ENCODE measurements around the gene FAM171A1. TPM values are rescaled to one million over a fixed set of nuclear protein-coding genes. Genes with fewer than 3 reads are reported as not detected.

FAM171A1 gene
- total and polyA plus RNA-seq, 2 of the 13 experiments (the other 11 are each of a cell fraction or from before 2014, with no cell fraction given), result 21.5 to 34.7 TPM

DNA sequence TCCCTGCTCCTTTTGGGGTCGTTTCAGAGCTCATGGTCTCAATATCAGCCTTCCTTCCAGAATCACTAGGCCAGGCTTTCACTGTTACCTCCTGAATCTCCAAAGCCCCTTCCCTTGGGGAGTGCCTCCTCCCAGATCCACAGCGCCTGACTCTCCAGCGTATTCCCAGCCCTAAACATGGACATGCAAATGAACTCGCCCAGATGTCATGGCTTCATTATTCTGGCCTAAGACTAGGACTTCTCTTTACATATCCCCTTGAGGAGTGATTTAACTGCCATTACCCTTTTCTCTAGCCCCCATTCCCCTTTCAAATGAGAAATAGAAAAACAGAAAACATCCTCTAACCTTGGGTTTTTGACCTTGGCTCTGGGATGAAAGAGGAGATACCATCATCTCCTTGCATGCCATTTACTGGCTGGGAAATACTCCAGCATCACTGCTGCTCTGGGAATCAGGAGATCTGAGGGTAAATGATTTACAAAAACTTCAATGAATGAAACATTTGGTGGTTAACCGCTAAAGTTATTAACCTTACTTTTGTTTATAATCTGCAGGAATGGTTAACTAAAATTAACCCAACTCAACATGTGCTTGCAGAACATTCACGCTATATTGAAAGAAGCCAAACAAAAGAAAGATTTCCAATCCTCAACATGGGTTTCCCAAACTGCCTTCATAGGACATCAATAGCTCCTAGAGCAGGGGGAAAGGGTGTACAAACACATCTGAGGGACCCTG lies 37.0 kb downstream of the FAM171A1 start (continued):
- TF ChIP-seq, protein P1, sequence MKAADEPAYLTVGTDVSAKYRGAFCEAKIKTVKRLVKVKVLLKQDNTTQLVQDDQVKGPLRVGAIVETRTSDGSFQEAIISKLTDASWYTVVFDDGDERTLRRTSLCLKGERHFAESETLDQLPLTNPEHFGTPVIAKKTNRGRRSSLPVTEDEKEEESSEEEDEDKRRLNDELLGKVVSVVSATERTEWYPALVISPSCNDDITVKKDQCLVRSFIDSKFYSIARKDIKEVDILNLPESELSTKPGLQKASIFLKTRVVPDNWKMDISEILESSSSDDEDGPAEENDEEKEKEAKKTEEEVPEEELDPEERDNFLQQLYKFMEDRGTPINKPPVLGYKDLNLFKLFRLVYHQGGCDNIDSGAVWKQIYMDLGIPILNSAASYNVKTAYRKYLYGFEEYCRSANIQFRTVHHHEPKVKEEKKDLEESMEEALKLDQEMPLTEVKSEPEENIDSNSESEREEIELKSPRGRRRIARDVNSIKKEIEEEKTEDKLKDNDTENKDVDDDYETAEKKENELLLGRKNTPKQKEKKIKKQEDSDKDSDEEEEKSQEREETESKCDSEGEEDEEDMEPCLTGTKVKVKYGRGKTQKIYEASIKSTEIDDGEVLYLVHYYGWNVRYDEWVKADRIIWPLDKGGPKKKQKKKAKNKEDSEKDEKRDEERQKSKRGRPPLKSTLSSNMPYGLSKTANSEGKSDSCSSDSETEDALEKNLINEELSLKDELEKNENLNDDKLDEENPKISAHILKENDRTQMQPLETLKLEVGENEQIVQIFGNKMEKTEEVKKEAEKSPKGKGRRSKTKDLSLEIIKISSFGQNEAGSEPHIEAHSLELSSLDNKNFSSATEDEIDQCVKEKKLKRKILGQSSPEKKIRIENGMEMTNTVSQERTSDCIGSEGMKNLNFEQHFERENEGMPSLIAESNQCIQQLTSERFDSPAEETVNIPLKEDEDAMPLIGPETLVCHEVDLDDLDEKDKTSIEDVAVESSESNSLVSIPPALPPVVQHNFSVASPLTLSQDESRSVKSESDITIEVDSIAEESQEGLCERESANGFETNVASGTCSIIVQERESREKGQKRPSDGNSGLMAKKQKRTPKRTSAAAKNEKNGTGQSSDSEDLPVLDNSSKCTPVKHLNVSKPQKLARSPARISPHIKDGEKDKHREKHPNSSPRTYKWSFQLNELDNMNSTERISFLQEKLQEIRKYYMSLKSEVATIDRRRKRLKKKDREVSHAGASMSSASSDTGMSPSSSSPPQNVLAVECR (CRISPR knock-in tag; IDR thresholded peaks at IDR 0.05; ENCODE audit: borderline replicate concordance), result no peak; the same call in 1 of the 2 replicates
- peak; percentile 73 for TF ChIP-seq FOXA3 (CRISPR knock-in tag; IDR thresholded peaks at IDR 0.05)
- TF ChIP-seq ZNF24 (IDR thresholded peaks at IDR 0.05), result no peak
- no peak for TF ChIP-seq ATM (IDR thresholded peaks at IDR 0.05; ENCODE audit: borderline replicate concordance)
- TF ChIP-seq ZNF75D (CRISPR knock-in tag; IDR thresholded peaks at IDR 0.05; ENCODE audit: borderline replicate concordance), result no peak
- TF ChIP-seq, protein P2, sequence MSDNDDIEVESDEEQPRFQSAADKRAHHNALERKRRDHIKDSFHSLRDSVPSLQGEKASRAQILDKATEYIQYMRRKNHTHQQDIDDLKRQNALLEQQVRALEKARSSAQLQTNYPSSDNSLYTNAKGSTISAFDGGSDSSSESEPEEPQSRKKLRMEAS (IDR thresholded peaks at IDR 0.05), result peak; percentile 47
- TF ChIP-seq SMC3 (IDR thresholded peaks at IDR 0.05; ENCODE audit: low read length), result no peak
- no peak for TF ChIP-seq SRSF9 (IDR thresholded peaks at IDR 0.05; ENCODE audit: borderline replicate concordance, insufficient read depth, low read depth, low read length, poor library complexity, severe bottlenecking)
- TF ChIP-seq, protein P3, sequence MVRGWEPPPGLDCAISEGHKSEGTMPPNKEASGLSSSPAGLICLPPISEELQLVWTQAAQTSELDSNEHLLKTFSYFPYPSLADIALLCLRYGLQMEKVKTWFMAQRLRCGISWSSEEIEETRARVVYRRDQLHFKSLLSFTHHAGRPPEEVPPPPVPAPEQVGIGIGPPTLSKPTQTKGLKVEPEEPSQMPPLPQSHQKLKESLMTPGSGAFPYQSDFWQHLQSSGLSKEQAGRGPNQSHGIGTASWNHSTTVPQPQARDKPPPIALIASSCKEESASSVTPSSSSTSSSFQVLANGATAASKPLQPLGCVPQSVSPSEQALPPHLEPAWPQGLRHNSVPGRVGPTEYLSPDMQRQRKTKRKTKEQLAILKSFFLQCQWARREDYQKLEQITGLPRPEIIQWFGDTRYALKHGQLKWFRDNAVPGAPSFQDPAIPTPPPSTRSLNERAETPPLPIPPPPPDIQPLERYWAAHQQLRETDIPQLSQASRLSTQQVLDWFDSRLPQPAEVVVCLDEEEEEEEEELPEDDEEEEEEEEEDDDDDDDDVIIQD (CRISPR knock-in tag; IDR thresholded peaks at IDR 0.05; ENCODE audit: low read depth), result no peak; the same call in 1 of the 2 replicates
- TF ChIP-seq ZNF34 (CRISPR knock-in tag; IDR thresholded peaks at IDR 0.05; ENCODE audit: borderline replicate concordance), result no peak
- TF ChIP-seq, protein P4, sequence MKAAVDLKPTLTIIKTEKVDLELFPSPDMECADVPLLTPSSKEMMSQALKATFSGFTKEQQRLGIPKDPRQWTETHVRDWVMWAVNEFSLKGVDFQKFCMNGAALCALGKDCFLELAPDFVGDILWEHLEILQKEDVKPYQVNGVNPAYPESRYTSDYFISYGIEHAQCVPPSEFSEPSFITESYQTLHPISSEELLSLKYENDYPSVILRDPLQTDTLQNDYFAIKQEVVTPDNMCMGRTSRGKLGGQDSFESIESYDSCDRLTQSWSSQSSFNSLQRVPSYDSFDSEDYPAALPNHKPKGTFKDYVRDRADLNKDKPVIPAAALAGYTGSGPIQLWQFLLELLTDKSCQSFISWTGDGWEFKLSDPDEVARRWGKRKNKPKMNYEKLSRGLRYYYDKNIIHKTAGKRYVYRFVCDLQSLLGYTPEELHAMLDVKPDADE (CRISPR knock-in tag; IDR thresholded peaks at IDR 0.05), result no peak
- TF ChIP-seq CENPX (CRISPR knock-in tag; IDR thresholded peaks at IDR 0.05), result no peak
- peak; percentile 27; the same call in 1 of the 2 replicates for TF ChIP-seq ZNF652 (CRISPR knock-in tag; IDR thresholded peaks at IDR 0.05; ENCODE audit: borderline replicate concordance, low read depth)
- TF ChIP-seq, protein P5, sequence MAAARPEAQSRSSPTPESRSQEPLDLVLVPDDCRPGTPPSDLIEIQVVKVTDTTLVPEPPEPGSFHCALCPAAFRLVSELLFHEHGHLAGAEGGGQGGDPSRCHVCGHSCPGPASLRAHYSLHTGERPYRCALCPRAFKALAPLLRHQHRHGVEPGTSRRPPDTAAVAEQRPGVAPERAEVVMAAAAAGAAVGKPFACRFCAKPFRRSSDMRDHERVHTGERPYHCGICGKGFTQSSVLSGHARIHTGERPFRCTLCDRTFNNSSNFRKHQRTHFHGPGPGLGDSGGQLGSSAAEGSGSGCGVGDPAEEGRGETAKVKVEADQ (CRISPR knock-in tag; IDR thresholded peaks at IDR 0.05; ENCODE audit: borderline replicate concordance), result no peak
- no peak for TF ChIP-seq TBP (CRISPR knock-in tag; IDR thresholded peaks at IDR 0.05)
- TF ChIP-seq, protein P6, sequence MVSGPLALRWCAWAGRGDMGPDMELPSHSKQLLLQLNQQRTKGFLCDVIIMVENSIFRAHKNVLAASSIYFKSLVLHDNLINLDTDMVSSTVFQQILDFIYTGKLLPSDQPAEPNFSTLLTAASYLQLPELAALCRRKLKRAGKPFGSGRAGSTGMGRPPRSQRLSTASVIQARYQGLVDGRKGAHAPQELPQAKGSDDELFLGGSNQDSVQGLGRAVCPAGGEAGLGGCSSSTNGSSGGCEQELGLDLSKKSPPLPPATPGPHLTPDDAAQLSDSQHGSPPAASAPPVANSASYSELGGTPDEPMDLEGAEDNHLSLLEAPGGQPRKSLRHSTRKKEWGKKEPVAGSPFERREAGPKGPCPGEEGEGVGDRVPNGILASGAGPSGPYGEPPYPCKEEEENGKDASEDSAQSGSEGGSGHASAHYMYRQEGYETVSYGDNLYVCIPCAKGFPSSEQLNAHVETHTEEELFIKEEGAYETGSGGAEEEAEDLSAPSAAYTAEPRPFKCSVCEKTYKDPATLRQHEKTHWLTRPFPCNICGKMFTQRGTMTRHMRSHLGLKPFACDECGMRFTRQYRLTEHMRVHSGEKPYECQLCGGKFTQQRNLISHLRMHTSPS (CRISPR knock-in tag; IDR thresholded peaks at IDR 0.05; ENCODE audit: low read depth), result no peak
- no peak for TF ChIP-seq SSRP1 (CRISPR knock-in tag; IDR thresholded peaks at IDR 0.05)
